Measurements from ENCODE around the gene EPHB1.

DNA sequence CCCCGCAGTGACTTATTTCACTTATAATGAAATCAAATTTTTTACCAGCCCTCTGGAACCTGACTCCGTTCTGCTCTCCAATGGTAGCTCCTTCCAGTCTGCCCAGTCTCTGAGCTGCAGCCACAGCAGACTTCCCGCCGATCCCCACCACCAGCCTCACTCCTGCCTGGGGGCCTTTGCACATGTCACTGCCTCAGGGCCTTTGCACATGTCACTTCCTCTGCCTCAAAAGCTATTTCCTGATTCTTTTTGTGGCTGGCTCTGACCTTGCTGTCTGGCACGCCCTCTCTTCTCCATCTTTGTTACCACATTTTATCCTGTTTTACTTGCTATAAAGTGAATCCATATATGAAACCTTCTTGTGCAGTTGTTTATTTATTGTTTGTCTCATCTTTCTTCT, 277.4 kb downstream of the EPHB1 start:
- TF ChIP-seq, protein P1, sequence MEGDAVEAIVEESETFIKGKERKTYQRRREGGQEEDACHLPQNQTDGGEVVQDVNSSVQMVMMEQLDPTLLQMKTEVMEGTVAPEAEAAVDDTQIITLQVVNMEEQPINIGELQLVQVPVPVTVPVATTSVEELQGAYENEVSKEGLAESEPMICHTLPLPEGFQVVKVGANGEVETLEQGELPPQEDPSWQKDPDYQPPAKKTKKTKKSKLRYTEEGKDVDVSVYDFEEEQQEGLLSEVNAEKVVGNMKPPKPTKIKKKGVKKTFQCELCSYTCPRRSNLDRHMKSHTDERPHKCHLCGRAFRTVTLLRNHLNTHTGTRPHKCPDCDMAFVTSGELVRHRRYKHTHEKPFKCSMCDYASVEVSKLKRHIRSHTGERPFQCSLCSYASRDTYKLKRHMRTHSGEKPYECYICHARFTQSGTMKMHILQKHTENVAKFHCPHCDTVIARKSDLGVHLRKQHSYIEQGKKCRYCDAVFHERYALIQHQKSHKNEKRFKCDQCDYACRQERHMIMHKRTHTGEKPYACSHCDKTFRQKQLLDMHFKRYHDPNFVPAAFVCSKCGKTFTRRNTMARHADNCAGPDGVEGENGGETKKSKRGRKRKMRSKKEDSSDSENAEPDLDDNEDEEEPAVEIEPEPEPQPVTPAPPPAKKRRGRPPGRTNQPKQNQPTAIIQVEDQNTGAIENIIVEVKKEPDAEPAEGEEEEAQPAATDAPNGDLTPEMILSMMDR (IDR thresholded peaks at IDR 0.05; ENCODE audit: extremely low read depth in 1 of 2, insufficient read depth in 1 of 2, low read depth in 1 of 2, low read length in 2 of 2) = no peak
- TF ChIP-seq POLR2AphosphoS5 (IDR thresholded peaks at IDR 0.05; ENCODE audit: insufficient read depth, low read depth, low read length) (no peak), POLR2A (IDR thresholded peaks at IDR 0.05; ENCODE audit: low read depth, low read length) (no peak), EZH2 (IDR thresholded peaks at IDR 0.05; ENCODE audit: borderline replicate concordance, low read depth, low read length, severe bottlenecking) (no peak), GATA2 (IDR thresholded peaks at IDR 0.05; ENCODE audit: insufficient read depth, insufficient read length, low read depth, low read length) (no peak)
- TF ChIP-seq, protein P2, sequence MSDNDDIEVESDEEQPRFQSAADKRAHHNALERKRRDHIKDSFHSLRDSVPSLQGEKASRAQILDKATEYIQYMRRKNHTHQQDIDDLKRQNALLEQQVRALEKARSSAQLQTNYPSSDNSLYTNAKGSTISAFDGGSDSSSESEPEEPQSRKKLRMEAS (IDR thresholded peaks at IDR 0.05; ENCODE audit: insufficient read depth, insufficient read length) = no peak
